T-helper 1 cell (primary cell): ENCODE results near the gene ZNF37A.
"Not testable (repeated sequence)": the region's sequence is repeated elsewhere in the genome, so short reads cannot be mapped to it uniquely, and the experiment has no call there.

ENCODE experiments used
- DNase-seq, 5 donors: peaks; one replicate each; pipeline ENCODE4 v3.0.0-alpha.2; 2012 to 2020

ZNF37A gene

GRCh38 chr10:38150891-38151463 is 56.8 kb downstream of the ZNF37A start:
- not testable (repeated sequence) for DNase-seq

GRCh38 chr10:38156416-38157269 is 62.5 kb downstream of the ZNF37A start:
- DNase-seq, result no peak

GRCh38 chr10:38157270-38157685 is 63.1 kb downstream of the ZNF37A start:
- DNase-seq, result no peak

GRCh38 chr10:38159004-38159403 is 64.9 kb downstream of the ZNF37A start:
- no peak for DNase-seq

- DNase-seq, result no peak
Observed at GRCh38 chr10:38163617-38164016, 69.5 kb downstream of the ZNF37A start.

GRCh38 chr10:38174336-38174735 is 80.2 kb downstream of the ZNF37A start:
- DNase-seq, result no peak

GRCh38 chr10:38184477-38184876 is 90.3 kb downstream of the ZNF37A start:
- DNase-seq, result no peak
